OCI-LY1 (cell line): ENCODE measurements around the gene KRTAP3-3.

Experiments used
- EZH2 ChIP-seq: fragments of 200-600 bp; sonication (generic), shearing (Covaris generic); IDR thresholded peaks from 2 replicates; pipeline ENCODE4 v1.8.0; 2017; ENCODE audit warnings: borderline replicate concordance, mixed run types, mild to moderate bottlenecking, antibody characterized with exemption, low read length, moderate library complexity, mixed read lengths
- TF ChIP-seq, protein P1 (sequence below): fragments of 200-600 bp; sonication (generic), shearing (Covaris generic); IDR thresholded peaks from 2 replicates; pipeline ENCODE4 v1.5.1; 2017; ENCODE audit warnings: mild to moderate bottlenecking, antibody characterized with exemption, low read length, moderate library complexity, mixed read lengths

DNA sequence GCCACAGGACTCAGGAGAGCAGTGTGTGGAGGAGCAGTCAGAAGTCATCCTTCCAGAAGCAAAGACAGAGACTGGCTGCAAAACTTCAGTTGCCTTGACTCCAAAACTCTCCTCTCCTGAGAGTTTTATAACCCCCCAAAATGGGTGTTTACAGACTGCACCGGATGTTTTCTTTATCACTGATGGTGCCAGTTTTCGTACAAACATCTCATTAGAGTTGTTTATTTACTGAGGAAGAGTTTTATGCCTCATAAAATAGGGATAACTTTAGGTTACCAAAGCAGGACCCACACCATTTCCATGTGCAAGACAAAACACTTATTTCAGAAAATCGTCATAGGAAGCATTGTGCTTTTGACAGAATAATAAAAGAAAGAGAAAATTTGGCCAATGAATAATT, 9.7 kb downstream of the KRTAP3-3 start, which contains the start of gene KRT40:
- TF ChIP-seq, protein P1, sequence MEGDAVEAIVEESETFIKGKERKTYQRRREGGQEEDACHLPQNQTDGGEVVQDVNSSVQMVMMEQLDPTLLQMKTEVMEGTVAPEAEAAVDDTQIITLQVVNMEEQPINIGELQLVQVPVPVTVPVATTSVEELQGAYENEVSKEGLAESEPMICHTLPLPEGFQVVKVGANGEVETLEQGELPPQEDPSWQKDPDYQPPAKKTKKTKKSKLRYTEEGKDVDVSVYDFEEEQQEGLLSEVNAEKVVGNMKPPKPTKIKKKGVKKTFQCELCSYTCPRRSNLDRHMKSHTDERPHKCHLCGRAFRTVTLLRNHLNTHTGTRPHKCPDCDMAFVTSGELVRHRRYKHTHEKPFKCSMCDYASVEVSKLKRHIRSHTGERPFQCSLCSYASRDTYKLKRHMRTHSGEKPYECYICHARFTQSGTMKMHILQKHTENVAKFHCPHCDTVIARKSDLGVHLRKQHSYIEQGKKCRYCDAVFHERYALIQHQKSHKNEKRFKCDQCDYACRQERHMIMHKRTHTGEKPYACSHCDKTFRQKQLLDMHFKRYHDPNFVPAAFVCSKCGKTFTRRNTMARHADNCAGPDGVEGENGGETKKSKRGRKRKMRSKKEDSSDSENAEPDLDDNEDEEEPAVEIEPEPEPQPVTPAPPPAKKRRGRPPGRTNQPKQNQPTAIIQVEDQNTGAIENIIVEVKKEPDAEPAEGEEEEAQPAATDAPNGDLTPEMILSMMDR: no peak
- TF ChIP-seq EZH2: no peak
